ENCODE data around the gene UMODL1. TPM values are rescaled to one million over a fixed set of nuclear protein-coding genes. Genes with fewer than 3 reads are reported as not detected.

Gene UMODL1
- total RNA-seq, 1 experiment from 2014 or later, result not detected

DNA sequence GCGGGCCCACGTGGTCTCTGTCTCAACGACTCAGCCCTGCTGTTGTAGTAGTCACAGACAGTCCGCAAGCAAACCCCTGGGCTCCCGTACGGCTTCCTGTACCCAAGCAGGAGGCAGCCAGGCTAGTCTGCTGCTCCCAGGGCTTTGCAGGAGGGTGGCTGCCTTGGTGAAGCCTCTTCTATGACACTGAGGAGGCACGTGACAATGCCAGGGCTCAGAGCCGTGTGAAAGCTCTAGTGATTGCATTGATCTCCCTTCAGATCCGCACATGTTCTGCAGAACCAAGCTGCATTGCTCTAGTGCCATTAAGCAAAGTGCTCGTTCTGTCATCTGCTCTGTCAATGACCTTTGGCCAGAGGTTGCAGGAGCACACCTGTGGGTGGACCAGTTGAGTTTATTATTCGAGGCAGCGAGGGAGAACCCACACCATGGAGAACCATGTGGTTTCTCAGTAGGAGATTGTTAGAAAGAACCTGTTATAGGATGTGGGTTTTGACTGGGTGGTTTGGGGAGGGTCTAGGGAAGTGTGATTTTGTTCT lies 18.0 kb downstream of the UMODL1 start:
- CTCF ChIA-PET, result no interaction called here
- DNase-seq, result no peak
- peaks cover 2% of the 10 kb centered on the region for H3K4me1 Mint-ChIP-seq (ENCODE audit: low read depth, unreplicated experiment)
- TF ChIP-seq, protein P1, sequence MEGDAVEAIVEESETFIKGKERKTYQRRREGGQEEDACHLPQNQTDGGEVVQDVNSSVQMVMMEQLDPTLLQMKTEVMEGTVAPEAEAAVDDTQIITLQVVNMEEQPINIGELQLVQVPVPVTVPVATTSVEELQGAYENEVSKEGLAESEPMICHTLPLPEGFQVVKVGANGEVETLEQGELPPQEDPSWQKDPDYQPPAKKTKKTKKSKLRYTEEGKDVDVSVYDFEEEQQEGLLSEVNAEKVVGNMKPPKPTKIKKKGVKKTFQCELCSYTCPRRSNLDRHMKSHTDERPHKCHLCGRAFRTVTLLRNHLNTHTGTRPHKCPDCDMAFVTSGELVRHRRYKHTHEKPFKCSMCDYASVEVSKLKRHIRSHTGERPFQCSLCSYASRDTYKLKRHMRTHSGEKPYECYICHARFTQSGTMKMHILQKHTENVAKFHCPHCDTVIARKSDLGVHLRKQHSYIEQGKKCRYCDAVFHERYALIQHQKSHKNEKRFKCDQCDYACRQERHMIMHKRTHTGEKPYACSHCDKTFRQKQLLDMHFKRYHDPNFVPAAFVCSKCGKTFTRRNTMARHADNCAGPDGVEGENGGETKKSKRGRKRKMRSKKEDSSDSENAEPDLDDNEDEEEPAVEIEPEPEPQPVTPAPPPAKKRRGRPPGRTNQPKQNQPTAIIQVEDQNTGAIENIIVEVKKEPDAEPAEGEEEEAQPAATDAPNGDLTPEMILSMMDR (IDR thresholded peaks at IDR 0.05; ENCODE audit: unreplicated experiment), result no peak
- no peaks in the 10 kb centered on the region for H3K36me3 Mint-ChIP-seq (ENCODE audit: insufficient read depth, unreplicated experiment)
- no peak overlapping the region for H3K4me3 Mint-ChIP-seq (ENCODE audit: low read depth, unreplicated experiment)
- intact Hi-C loops (cut with micrococcal nuclease; ENCODE audit: unreplicated experiment), result no loop called here
- H3K9me3 Mint-ChIP-seq (ENCODE audit: low read depth, unreplicated experiment), result no peaks in the 10 kb centered on the region
- BruUV-seq (replicated peaks), result no TSS peak
- H3K27ac Mint-ChIP-seq (ENCODE audit: unreplicated experiment), result no peak overlapping the region
- H3K27me3 Mint-ChIP-seq (ENCODE audit: unreplicated experiment), result peaks cover 20% of the 10 kb centered on the region

DNA sequence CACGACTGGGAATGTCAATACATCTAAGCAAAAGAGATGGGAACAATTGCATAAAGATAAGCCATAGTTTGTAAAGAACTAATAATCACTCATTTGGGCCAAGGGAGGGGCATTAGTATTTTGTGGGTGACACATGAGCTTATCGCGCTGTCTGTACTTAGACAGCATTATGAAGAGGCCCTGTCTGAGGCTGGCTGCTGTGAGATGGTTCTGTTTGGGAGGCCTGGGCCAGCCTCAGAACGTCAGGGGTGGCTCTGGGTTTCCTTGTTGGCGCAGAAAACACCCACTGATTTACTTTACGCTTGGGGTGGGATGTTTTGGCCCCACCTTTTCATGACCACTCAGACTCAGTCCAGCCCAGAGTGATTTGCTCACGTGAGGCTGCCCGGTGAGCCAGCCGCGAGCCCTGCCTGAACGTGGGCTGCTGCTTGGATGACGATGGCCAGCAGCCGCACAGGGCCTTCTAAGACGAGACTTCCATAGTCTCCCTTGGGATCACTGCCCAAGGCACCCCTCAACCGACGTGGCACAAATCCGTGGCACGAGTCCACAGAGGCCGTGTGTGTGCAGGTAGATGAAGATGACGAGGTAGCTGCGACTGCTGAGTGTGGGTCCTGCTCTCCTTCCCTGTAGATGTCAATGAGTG lies 18.7 kb downstream of the UMODL1 start:
- H3K4me3 Mint-ChIP-seq (ENCODE audit: low read depth, unreplicated experiment), result no peak overlapping the region
- H3K27ac Mint-ChIP-seq (ENCODE audit: unreplicated experiment), result no peak overlapping the region
- H3K36me3 Mint-ChIP-seq (ENCODE audit: insufficient read depth, unreplicated experiment), result no peaks in the 10 kb centered on the region
- TF ChIP-seq, protein P1 (IDR thresholded peaks at IDR 0.05; ENCODE audit: unreplicated experiment), result no peak
- DNase-seq, result no peak
- H3K9me3 Mint-ChIP-seq (ENCODE audit: low read depth, unreplicated experiment), result no peaks in the 10 kb centered on the region
- CTCF ChIA-PET, result no interaction called here
- H3K27me3 Mint-ChIP-seq (ENCODE audit: unreplicated experiment), result peaks cover 20% of the 10 kb centered on the region
- peaks cover 6% of the 10 kb centered on the region for H3K4me1 Mint-ChIP-seq (ENCODE audit: low read depth, unreplicated experiment)
- no TSS peak for BruUV-seq (replicated peaks)
- intact Hi-C loops (cut with micrococcal nuclease; ENCODE audit: unreplicated experiment), result no loop called here

DNA sequence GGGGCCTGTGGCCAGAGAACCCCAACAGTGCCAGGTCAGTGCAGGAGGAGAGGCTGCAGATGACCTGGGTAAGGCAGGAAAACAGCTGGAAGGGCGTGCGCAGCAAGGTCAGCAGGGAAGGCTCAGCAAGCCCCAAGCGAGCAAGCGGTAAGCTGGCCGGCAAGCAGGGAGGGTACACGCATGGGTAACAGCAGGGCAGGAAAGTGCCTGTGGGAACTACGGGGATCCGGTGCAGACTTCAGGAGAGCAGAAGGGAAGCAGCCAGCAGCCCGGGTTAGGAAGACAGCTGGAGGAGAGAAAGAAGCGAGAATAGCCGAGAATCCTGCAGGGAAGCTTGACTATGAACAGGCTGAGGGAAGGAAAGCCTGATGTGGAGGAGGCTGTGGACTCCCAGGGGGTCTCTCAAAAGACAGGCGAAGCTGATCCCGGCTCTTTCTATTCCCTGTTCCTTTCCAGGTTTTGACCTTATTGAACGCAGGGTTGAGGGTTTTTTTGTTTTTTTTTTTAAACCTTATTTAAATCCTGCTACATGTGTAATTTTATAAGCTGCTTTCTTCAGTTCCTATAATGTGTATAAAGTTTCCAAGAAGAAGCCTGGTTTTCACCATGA lies 20.9 kb downstream of the UMODL1 start:
- intact Hi-C loops (cut with micrococcal nuclease; ENCODE audit: unreplicated experiment), result no loop called here
- CTCF ChIA-PET, result interaction anchor here (1.5 kb wide), 1 partner anchor 15 kb away, joined by 3 read pairs; no protein-coding TSS in a partner anchor
- Mint-ChIP-seq H3K4me1 (ENCODE audit: low read depth, unreplicated experiment) (peaks cover 9% of the 10 kb centered on the region), H3K4me3 (ENCODE audit: low read depth, unreplicated experiment) (no peak overlapping the region), H3K27ac (ENCODE audit: unreplicated experiment) (no peak overlapping the region), H3K36me3 (ENCODE audit: insufficient read depth, unreplicated experiment) (no peaks in the 10 kb centered on the region), H3K9me3 (ENCODE audit: low read depth, unreplicated experiment) (peaks cover 3% of the 10 kb centered on the region), H3K27me3 (ENCODE audit: unreplicated experiment) (peaks cover 20% of the 10 kb centered on the region)
- no peak for DNase-seq
- no TSS peak for BruUV-seq (replicated peaks)
- TF ChIP-seq, protein P1 (IDR thresholded peaks at IDR 0.05; ENCODE audit: unreplicated experiment), result no peak

DNA sequence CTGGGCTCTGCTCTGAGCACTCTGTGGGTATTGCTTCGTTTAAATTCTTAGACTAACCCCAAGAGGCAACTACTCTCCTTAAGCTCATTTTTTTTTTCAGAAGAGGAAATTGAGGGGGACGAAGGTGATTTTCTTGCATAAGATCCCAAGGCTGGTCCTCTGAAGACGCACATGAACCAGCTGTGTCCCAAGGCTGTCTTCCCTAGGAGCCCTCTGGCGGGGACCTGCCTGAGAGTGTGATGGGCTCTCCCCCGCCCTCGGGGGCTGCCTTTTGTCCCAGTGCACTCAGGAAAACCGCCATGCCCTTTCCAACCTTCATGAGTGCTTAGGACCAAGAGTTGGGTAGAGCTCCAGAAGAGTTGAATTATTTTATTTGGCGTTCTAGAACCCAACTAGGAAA lies 21.7 kb downstream of the UMODL1 start:
- CTCF ChIA-PET, result no interaction called here
- Mint-ChIP-seq H3K4me3 (ENCODE audit: low read depth, unreplicated experiment) (no peak overlapping the region), H3K4me1 (ENCODE audit: low read depth, unreplicated experiment) (peaks cover 15% of the 10 kb centered on the region), H3K27ac (ENCODE audit: unreplicated experiment) (no peak overlapping the region), H3K36me3 (ENCODE audit: insufficient read depth, unreplicated experiment) (no peaks in the 10 kb centered on the region), H3K9me3 (ENCODE audit: low read depth, unreplicated experiment) (peaks cover 3% of the 10 kb centered on the region), H3K27me3 (ENCODE audit: unreplicated experiment) (peaks cover 20% of the 10 kb centered on the region)
- BruUV-seq (replicated peaks), result no TSS peak
- TF ChIP-seq, protein P1 (IDR thresholded peaks at IDR 0.05; ENCODE audit: unreplicated experiment), result no peak
- intact Hi-C loops (cut with micrococcal nuclease; ENCODE audit: unreplicated experiment), result no loop called here
- DNase-seq, result no peak
